H1 (cell line): ENCODE data around the gene PIGBOS1. TPM values are rescaled to one million over a fixed set of nuclear protein-coding genes. Genes with fewer than 3 reads are reported as not detected.

ENCODE experiments used
- CTCF ChIA-PET: fragments of 300-600 bp; sonication (Branson Sonifier 250); formaldehyde crosslinking; loops from one replicate; lab custom pipeline; 2021; ENCODE audit not compliant: partially characterized antibody; lab: Charles Lee
- POLR2A ChIA-PET: fragments of 300-600 bp; sonication (Branson Sonifier 250); formaldehyde crosslinking; loops from one replicate; lab custom pipeline; 2021; ENCODE audit warnings: inconsistent platforms; ENCODE audit not compliant: partially characterized antibody; lab: Charles Lee
- DNase-seq, 2 experiments: peaks; one replicate each; pipeline versions ENCODE4 v3.0.0 to v3.0.0-alpha.2; 2010 to 2022; ENCODE audit warnings: low spot score in 2 of 2, low read depth in 1 of 2, mixed read lengths in 1 of 2
- FAIRE-seq: peaks from 2 replicates; lab custom pipeline; 2011; peaks lifted over from hg19 to GRCh38; lab: Jason Lieb, UNC
- H2AFZ ChIP-seq: 2 replicates; pipeline ENCODE4 v1.8.1; 2012; ENCODE audit warnings: low read length, inconsistent platforms
- H2AK5ac ChIP-seq: 2 replicates; pipeline ENCODE4 v1.6.1; 2013; ENCODE audit warnings: low read depth, low read length
- H2BK120ac ChIP-seq: replicated peaks from 2 replicates; pipeline ENCODE3; 2013; ENCODE audit warnings: low read depth, low read length, inconsistent platforms
- H2BK12ac ChIP-seq: 2 replicates; pipeline ENCODE4 v1.6.1; 2013; ENCODE audit warnings: low read depth, low read length
- H2BK15ac ChIP-seq: 2 replicates; pipeline ENCODE4 v1.6.1; 2013; ENCODE audit warnings: low read length
- H2BK20ac ChIP-seq: 2 replicates; pipeline ENCODE4 v1.6.1; 2013; ENCODE audit warnings: low read length
- H2BK5ac ChIP-seq: 2 replicates; pipeline ENCODE4 v1.6.1; 2013; ENCODE audit warnings: low read depth, low read length
- H3K14ac ChIP-seq: 2 replicates; pipeline ENCODE4 v1.6.1; 2013; ENCODE audit warnings: inconsistent platforms; ENCODE audit not compliant: insufficient read length
- H3K18ac ChIP-seq: 2 replicates; pipeline ENCODE4 v1.6.1; 2013; ENCODE audit warnings: low read length; ENCODE audit errors: extremely low read depth
- H3K23ac ChIP-seq: 2 replicates; pipeline ENCODE4 v1.6.1; 2013; ENCODE audit warnings: inconsistent platforms; ENCODE audit not compliant: insufficient read length
- H3K23me2 ChIP-seq: 2 replicates; pipeline ENCODE4 v1.6.1; 2013; ENCODE audit warnings: low read depth, low read length
- H3K27ac ChIP-seq: 2 replicates; pipeline ENCODE4 v1.6.1; 2011; ENCODE audit warnings: low read depth, low read length, inconsistent platforms
- H3K27me3 ChIP-seq, 4 experiments: replicated peaks in 1 of 4; 1 replicate in 1 of 4; 2 replicates in 3 of 4; pipeline versions ENCODE4 v1.6.1 to v1.8.1; 2011 to 2013; ENCODE audit warnings: low read length in 3 of 4, mild to moderate bottlenecking in 3 of 4, inconsistent platforms in 2 of 4, mixed read lengths in 2 of 4, moderate library complexity in 1 of 4; ENCODE audit not compliant: control insufficient read depth in 3 of 4, insufficient read depth in 3 of 4; ENCODE audit errors: extremely low read depth in 1 of 4
- H3K36me3 ChIP-seq, 4 experiments: 2 replicates each; pipeline versions ENCODE4 v1.6.1 to v1.8.1; 2011 to 2013; ENCODE audit warnings: mild to moderate bottlenecking in 4 of 4, low read length in 3 of 4, moderate library complexity in 2 of 4, control low read depth in 1 of 4, inconsistent platforms in 1 of 4; ENCODE audit not compliant: insufficient read depth in 4 of 4, control insufficient read depth in 2 of 4
- H3K4ac ChIP-seq: replicated peaks from 2 replicates; pipeline ENCODE3; 2013; ENCODE audit warnings: low read length, low read depth, mixed read lengths, inconsistent platforms; ENCODE audit not compliant: insufficient read length
- H3K4me1 ChIP-seq, 4 experiments: replicated peaks in 1 of 4; 1 replicate in 1 of 4; 2 replicates in 3 of 4; pipeline versions ENCODE4 v1.6.1 to v1.8.1; 2011 to 2013; ENCODE audit warnings: low read length in 3 of 4, inconsistent platforms in 2 of 4, mixed read lengths in 1 of 4; ENCODE audit not compliant: insufficient read depth in 4 of 4, control insufficient read depth in 3 of 4
- H3K4me2 ChIP-seq, 2 experiments: 2 replicates each; pipeline versions ENCODE4 v1.6.1 to v1.8.1; 2011 to 2013; ENCODE audit warnings: low read depth in 2 of 2, low read length in 2 of 2, control low read depth in 1 of 2, inconsistent platforms in 1 of 2, mild to moderate bottlenecking in 1 of 2; ENCODE audit not compliant: insufficient read depth in 1 of 2
- H3K4me3 ChIP-seq, 4 experiments: fragments of 200-600, 300-600 bp in 1 of 4; sonication (generic), shearing (Covaris generic), sonication (Bioruptor Twin) in 1 of 4; 2 replicates each; pipeline versions ENCODE4 v1.5.1 to v1.8.1; 2011 to 2016; ENCODE audit warnings: low read length in 4 of 4, low read depth in 3 of 4, control low read depth in 2 of 4, inconsistent platforms in 2 of 4, mild to moderate bottlenecking in 2 of 4, mixed read lengths in 1 of 4, moderate library complexity in 1 of 4; ENCODE audit not compliant: insufficient read depth in 2 of 4; ENCODE audit errors: extremely low read depth in 1 of 4
- H3K56ac ChIP-seq: replicated peaks from 2 replicates; pipeline ENCODE3; 2013; ENCODE audit warnings: low read depth, mild to moderate bottlenecking, mixed read lengths, low read length, inconsistent platforms; ENCODE audit not compliant: insufficient read length
- H3K79me1 ChIP-seq: 2 replicates; pipeline ENCODE4 v1.6.1; 2013; ENCODE audit warnings: low read depth, low read length, control low read depth
- H3K79me2 ChIP-seq, 2 experiments: 2 replicates each; pipeline versions ENCODE4 v1.6.1 to v1.8.1; 2012 to 2013; ENCODE audit warnings: low read length in 2 of 2, mild to moderate bottlenecking in 2 of 2, inconsistent platforms in 1 of 2; ENCODE audit not compliant: insufficient read depth in 2 of 2, control insufficient read depth in 1 of 2
- H3K9ac ChIP-seq, 4 experiments: replicated peaks in 1 of 4; 1 replicate in 1 of 4; 2 replicates in 3 of 4; pipeline versions ENCODE4 v1.6.1 to v1.8.1; 2011 to 2013; ENCODE audit warnings: low read depth in 3 of 4, low read length in 3 of 4, control low read depth in 2 of 4, mild to moderate bottlenecking in 2 of 4, moderate library complexity in 2 of 4, inconsistent platforms in 1 of 4; ENCODE audit errors: extremely low read depth in 1 of 4
- H3K9me3 ChIP-seq, 2 experiments: 2 replicates each; pipeline versions ENCODE4 v1.6.1 to v1.8.1; 2012 to 2013; ENCODE audit warnings: mild to moderate bottlenecking in 2 of 2, moderate library complexity in 2 of 2, control low read depth in 1 of 2, inconsistent platforms in 1 of 2, low read depth in 1 of 2, low read length in 1 of 2, mixed read lengths in 1 of 2; ENCODE audit not compliant: insufficient read depth in 2 of 2
- H4K20me1 ChIP-seq, 2 experiments: replicated peaks in 1 of 2; 2 replicates each; pipeline versions ENCODE3 to v1.8.1; 2011 to 2013; ENCODE audit warnings: inconsistent platforms in 2 of 2, low read length in 2 of 2, mild to moderate bottlenecking in 1 of 2; ENCODE audit not compliant: insufficient read depth in 2 of 2, control insufficient read depth in 1 of 2
- H4K5ac ChIP-seq: 2 replicates; pipeline ENCODE4 v1.6.1; 2013; ENCODE audit warnings: low read length, low read depth, mixed read lengths, inconsistent platforms; ENCODE audit not compliant: insufficient read length
- H4K8ac ChIP-seq: 2 replicates; pipeline ENCODE4 v1.8.0; 2013; ENCODE audit warnings: mild to moderate bottlenecking, moderate library complexity, low read length, inconsistent platforms; ENCODE audit not compliant: insufficient read depth; ENCODE audit errors: extremely low read depth
- H4K91ac ChIP-seq: replicated peaks from 2 replicates; pipeline ENCODE3; 2013; ENCODE audit warnings: low read length, mixed read lengths, inconsistent platforms; ENCODE audit not compliant: insufficient read length
- WGBS, 2 experiments: shearing (Covaris generic) in 1 of 2; methylation state at CpG; one replicate each; pipeline versions ENCODE4 v1.1.6 to v1.1.7; 2013 to 2015; ENCODE audit warnings: low lambda C conversion rate in 2 of 2, mixed read lengths in 2 of 2, inconsistent platforms in 1 of 2, low coverage in 1 of 2, missing lambda C conversion rate in 1 of 2; ENCODE audit not compliant: insufficient replicate concordance in 2 of 2, insufficient coverage in 1 of 2, insufficient read length in 1 of 2; ENCODE audit errors: extremely low coverage in 1 of 2, missing lambda C conversion rate in 1 of 2; 5-methylcytosine and 5-hydroxymethylcytosine counted together
- polyA plus RNA-seq, 7 experiments: library from polyadenylated mRNA; depleted of rRNA in 3 of 7; stranded (reverse) in 5 of 7; unstranded in 2 of 7; fragments of >200 nt in 5 of 7; fragments of 200-250 nt in 2 of 7; gene quantifications; 1 replicate in 5 of 7; 2 replicates in 1 of 7; 4 replicates in 1 of 7; pipeline versions ENCODE4 v1.2.1 to v1.2.3, GENCODE V29; 2011 to 2013; ENCODE audit warnings: missing spikeins in 2 of 7, mixed read lengths in 2 of 7
- total RNA-seq: library from RNA; stranded (reverse); fragmentation: NEBNext Ultra II Directional; extraction: Animal tissue kit (Norgen Biotek cat#: 25700); gene quantifications from 2 replicates; pipeline ENCODE4 v1.2.1, GENCODE V29; 2021
- TF ChIP-seq, protein P1 (sequence below): IDR thresholded peaks from 2 replicates; pipeline ENCODE4 v1.6.1; 2012; ENCODE audit warnings: low read length, inconsistent platforms

Gene PIGBOS1
- total and polyA plus RNA-seq, 2 of the 8 experiments (the other 6 are each of a cell fraction or from before 2014, with no cell fraction given): 7.8 to 16.7 TPM

DNA sequence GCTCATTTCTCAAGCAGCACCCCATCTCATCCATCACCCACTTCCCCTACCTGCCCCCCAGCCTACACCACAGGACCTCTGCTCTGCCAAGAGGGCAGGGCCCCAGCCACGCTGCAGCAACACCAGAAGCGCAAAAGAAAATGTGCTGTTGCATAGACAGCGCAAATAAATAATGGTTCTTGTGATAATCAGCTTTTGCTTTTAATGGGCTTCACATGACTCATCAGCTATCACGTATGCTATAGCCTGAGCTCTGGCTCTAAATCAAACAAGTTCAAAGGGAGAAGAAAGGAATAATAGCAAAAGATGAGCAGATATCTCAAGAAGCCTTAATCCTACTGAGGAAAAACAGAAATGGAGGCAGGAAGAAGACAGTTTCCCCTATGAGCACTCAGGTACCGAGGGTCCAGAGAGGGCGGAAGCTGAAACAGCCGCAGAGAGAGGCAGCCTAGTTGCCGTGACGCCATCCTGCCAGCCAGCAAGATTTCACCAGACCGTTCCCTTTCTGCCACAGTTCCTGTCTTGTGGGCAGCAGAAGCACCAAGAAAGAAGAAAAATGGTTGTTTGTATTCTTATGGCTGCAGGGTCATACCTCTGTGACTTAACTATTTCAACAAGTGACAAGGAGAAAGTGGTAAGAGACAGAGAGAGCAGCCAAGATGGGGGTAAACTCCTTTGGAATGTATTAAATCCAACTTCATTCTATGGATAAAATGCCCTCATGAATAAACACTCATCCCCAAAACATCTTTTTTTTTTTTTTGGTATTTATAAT is 51.3 kb downstream of the PIGBOS1 start:
- Histone ChIP-seq H2AK5ac (no peak overlapping the region), H2BK5ac (no peak overlapping the region), H3K9ac (no peak overlapping the region), H2BK15ac (no peak overlapping the region), H3K4me1 (no peaks in the 10 kb centered on the region), H3K23me2 (no peaks in the 10 kb centered on the region), H3K14ac (no peak overlapping the region), H4K20me1 (no peaks in the 10 kb centered on the region), H2BK12ac (no peak overlapping the region), H3K56ac (no peak overlapping the region), H3K18ac (no peak overlapping the region), H3K4ac (no peak overlapping the region), H3K9me3 (no peaks in the 10 kb centered on the region; a peak in 1 of 4 replicates), H3K4me2 (no peak overlapping the region), H2AFZ (no peak overlapping the region), H3K36me3 (no peaks in the 10 kb centered on the region), H4K91ac (no peak overlapping the region), H4K8ac (no peak overlapping the region), H3K23ac (no peak overlapping the region), H3K27me3 (no peaks in the 10 kb centered on the region), H3K79me2 (no peaks in the 10 kb centered on the region), H3K79me1 (no peaks in the 10 kb centered on the region), H2BK120ac (no peak overlapping the region), H3K27ac (no peak overlapping the region), H3K4me3 (no peak overlapping the region), H4K5ac (no peak overlapping the region), H2BK20ac (no peak overlapping the region)
- no peak for FAIRE-seq
- 86% methylated on average over 10 of the region's 10 CpGs; no CpG with 5 or more reads in 1 of the 2 experiments for WGBS, 2 experiments
- ChIA-PET CTCF (interaction anchor here (1.0 kb wide), 1 partner anchor 24 kb away, joined by 3 read pairs; no protein-coding TSS in a partner anchor), POLR2A (no interaction called here)
- TF ChIP-seq, protein P1, sequence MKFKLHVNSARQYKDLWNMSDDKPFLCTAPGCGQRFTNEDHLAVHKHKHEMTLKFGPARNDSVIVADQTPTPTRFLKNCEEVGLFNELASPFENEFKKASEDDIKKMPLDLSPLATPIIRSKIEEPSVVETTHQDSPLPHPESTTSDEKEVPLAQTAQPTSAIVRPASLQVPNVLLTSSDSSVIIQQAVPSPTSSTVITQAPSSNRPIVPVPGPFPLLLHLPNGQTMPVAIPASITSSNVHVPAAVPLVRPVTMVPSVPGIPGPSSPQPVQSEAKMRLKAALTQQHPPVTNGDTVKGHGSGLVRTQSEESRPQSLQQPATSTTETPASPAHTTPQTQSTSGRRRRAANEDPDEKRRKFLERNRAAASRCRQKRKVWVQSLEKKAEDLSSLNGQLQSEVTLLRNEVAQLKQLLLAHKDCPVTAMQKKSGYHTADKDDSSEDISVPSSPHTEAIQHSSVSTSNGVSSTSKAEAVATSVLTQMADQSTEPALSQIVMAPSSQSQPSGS: no peak
- no peak for DNase-seq
